ENCODE results near the gene KMT5C.

Gene KMT5C

DNA sequence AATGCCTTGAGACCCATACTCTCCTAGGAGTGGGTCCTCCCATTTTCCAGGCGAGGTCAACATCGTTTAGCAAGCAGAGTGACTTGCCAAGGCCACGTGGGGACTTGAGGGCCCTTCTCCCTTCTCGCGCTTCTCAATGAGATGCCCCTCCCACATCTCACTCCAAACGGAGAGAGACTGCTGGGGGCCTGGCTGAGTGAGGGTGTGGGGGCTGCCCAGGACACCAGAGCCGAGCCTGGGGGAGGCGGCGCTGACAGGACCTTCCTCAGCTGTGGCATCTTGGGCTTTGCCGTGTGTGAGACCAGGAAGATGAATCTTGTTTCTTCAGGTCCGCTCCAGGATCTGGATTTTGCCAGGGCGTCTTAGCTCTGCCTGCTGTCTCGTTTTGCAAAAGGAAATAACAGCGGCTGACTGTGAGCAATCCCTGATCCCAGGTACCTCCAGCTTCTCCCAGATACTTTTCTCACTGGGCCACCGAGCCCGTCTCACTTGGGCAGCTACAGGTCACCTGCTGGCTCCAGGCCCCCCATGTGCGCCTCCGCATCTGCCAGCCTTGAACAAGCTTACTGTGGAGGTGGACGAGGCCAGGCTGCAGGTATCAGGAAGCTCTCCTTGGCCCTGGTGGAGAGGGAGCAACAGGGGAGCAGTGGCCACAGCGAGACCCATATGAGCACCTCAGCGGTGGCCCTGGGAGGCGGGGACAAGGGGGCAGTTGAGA lies 8.8 kb downstream of the KMT5C start:
- DNase-seq: no peak

DNA sequence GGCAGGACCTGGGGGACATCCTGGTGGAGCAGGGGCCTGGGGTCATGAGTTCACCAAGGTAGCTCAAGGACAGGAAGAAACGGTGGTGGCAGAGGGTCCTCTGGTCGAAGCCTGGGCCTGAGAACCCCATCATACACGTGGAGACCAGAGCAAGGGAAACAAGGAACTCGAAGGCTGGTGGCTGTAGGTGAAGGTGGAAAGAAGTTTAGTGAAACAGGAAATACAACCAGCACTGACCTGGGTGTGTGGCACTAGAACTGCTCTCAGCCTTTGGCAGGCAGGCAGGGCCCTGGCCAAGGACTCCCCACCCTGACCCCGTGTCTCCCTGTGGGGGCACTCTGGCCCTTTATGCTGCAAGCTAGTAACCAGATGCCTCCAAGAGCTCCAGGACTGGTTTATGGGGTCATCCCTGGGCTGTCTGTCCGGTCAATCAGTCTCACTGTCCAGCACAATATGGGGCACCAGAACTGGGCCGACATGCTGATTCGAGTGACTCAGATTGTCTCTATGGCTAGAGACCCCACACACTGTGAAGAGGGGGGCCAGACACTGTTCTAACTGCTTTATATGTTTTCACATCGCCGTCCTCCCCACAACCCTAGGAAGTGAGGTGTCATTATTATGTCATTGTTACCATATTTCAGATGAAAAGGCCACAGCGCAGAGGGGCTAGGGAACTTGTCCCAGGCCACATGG lies 11.1 kb downstream of the KMT5C start:
- DNase-seq: no peak

DNA sequence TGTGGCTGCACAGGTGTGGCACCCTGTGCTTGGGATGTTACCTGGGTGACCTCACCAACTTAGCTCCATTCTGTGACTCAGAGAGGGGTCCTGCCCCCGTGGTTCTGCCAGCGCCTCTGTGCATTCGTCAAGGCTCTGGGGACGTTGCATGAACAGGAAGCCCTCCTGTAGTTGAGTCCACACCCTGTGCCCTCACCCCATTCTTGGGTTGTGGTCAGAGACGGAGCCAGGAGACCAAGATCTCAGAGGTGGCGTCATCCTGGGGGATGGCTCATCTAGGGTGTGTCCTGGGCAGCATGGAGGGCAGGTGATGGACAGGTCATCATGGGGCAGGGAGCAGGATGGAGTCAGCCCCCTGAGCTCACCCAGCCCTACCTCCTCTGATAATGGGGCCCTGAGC lies 12.4 kb downstream of the KMT5C start:
- no peak for DNase-seq

DNA sequence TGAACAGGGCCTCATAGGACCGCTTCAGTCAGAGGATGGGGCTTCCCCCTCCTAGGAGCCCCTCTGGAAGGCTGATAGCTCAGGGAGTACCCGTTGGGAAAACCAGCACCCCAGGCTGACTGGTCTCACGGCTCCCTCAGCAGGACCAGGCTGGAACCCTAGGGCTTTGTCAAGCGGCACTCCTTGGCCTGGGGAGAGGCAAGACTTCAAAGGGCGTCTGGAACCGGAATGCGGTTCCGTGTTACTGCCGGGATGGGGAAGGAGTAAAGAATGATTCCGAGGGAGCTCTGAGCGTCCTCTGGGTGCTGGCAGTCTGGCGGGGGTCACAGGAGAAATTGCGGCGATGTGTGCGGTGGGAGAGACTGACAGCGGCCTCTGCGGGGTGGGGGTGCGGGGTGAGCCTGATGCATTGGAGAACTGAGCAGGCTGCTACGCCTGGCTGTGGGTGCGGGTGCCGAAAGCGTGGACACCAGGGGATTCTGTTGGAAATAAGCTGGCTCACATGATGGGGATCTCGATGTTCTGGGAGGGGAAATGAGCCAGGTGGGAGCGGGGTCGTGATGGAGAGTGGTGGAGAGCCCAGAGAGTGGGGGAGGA lies 13.0 kb downstream of the KMT5C start:
- DNase-seq: no peak

DNA sequence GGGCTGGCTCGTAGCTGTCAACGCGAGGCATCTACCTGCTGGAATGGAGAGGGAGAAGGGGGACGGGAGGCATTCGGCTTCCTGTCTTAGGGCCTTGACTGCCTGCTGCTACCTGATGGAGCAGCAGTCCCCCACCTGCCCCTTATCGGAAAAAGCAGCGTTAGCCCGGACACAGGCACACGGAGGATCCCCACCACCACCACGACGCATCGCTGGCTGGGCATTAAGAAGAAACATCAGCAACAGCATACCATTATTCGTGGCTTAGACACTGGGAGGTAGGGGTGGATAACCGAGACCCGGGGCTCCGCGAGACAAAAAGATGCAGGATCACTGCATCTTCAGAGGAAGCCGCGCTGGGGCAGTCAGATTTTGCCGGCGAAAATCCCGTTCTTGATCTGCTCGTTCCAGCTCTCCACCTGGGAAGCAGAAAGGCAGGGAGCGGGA lies 13.7 kb downstream of the KMT5C start:
- DNase-seq: no peak

DNA sequence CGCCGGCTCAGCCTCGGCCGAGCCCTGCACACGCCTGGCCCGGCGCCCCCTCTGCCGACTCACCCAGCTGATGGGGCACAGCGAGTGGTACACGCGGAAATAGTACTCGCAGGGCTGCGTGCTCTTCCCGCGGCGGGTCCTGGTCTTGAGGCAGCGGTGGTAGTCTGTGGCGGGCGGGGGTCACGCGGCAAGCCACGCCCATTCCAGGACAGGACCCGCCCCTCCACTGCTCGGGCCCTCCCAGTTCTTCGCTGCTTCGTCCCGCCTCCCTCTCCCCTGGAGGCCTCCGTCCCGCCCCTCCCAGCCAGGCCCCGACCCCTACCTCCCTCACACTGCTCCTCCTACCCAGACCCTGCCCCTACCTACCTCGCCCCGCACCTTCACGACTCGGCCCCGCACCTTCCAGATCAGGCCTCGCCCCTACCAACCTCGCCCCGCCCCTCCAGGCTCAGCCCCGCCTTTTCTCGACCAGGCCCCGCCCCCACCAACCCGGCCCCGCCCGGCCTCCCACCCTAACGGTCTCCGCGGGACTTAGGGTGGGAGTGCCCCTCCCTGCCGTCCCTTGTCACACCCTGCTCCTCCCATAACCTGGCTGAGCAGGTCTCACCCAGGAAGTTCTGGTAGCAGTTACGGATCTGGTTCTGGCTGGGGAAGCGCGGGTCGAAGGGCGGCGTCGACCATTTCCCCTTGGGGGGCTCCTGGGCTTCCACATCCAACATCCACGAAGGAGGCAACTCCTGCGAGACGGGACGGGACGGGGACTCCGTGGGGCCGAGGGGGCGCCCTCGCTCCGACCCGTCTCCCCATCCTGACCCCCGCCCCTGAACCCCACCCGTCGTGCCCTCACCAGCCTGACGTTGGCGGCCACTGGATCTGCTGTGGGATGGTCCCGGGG lies 14.4 kb downstream of the KMT5C start:
- DNase-seq: no peak

DNA sequence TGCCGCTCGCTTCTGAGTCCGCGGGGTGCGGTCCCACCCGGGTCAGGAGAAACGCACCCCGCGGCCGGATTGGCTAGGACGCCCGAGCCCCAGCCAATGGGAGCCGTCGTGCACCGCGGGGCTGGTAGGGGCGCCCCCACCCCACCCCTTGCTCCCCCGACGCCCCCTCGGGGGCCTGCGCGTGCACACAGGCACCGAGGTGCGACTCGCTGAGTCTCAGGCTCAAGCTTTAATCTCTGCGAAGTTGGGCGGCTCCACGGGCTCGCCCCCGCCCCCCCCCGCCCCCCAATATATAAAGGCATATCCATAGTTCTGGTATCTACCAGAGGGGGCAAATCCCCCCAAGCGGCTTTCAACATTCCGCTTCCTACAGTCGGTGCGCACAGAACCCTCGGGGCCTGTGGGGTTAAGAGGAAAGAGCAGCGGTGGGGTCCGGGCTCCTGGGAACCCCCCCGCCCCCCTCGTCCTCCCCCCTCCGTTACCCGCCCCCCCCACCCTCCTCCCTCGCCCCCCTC lies 15.1 kb downstream of the KMT5C start, which contains the start of gene COX6B2:
Gene COX6B2 (minus strand): TSS at position 22 of the 515 bp plus-strand sequence. CDS start 198 bp downstream, outside the sequence.
- no peak for DNase-seq

DNA sequence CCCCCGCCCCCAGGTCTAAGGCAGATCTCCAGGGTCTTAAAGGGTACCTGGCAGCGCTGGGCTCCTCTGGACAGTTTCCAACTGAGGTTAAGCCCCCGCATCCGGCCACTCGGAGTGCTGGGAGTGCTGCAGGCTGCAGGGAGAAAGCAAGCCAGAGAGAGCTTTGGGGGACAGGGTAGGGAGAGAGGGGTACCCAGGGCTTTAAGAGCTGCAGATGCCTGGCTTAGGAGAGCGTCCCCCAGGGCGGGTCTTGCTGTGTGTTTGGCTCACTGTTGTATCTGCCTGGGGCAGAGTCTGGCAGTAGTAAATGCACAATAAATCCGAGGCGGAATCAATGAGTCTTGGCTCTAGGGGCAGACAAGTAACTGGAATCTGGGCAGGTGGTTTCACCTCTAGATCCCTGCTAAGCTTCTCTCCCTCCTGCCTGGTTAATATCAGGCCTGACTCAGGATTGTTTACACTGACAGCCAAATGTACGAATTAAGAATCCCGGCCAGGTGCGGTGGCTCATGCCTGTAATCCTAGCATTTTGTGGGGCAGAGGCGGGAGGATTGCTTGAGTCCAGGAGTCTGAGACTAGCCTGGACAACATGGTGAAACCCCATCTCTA lies 15.6 kb downstream of the KMT5C start:
- DNase-seq: no peak

DNA sequence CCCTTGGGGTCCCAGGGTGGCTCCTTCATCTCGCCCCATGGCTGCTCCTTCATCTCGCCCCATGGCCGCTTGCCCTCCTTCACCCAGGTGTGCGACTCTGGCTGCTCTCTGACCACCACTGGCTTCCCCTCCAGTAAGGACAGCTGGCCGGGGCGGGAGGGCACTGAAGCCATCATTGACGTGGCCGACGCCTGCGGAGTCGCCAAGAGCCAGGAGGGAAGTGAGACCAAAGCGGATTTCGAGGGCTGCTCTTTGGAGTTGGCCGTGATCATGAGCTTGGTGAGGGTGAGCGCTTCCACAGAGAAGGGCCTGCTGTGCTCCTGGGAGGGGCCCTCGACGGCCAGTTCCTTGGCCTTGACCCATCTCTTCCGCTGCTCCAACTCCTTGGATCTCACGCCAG lies 18.8 kb downstream of the KMT5C start:
- no peak for DNase-seq

DNA sequence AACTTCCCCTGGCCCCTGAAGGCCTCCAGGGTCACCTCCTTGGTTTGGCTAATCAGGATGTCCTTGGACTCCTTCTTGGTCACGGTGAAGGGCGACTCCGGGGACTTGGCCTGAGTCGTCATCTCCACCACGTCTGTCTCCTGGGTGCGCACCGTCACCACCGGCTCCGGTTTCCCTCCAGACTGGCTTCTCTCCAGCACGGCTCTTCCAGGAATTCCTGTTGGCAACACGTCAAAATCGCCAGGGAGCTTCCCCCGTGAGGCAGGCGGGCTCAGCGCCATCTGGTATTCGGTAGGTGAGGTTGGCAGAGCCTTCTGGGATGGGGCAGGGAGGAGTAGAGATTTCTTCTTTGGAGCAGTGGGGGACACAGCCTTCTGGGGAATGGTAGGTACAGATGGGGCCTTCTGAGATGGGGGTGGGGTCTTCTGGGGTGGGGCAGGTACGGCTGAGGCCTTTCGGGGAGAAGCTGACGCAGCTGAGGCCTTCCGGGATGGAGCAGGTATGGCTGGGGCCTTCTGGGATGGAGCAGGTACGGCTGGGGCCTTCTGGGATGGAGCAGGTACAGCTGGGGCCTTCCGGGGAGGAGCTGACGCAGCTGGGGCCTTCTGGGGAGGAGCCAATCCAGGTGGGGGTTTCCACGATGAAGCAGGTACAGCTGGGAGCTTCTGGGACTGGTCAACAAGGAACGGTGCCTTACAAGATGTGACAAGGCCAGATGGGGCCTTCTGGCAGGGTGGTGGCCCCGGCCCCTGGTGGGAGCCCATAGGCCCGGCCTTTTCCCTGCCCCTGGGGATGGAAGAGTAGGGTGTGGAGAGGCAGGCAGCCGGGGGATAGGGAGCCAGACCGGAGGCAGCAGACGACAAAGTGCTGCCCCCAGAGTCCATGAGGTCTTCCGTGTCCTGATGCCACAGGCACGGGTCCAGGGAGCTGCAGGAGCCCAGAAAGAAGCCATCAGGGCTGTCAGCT lies 19.6 kb downstream of the KMT5C start:
- no peak for DNase-seq

DNA sequence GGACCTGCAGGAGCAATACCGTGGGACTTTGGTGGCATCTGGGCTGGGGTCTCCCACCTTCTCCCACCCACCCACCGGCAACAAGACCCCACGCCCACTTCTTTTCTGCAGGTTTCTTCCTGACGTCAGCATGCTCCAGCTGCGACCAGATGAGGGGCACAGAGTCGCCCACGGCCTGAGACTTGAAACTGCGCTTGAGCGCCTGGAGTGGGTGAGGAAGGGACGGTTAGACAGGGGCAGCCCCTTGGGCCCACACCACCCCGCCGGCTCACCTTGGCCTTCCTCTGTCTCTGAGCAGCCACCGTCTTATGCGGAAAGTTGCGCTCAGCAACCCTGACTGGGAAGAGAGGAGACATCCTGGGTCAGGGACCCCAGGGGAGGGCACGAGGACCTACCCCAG lies 21.2 kb downstream of the KMT5C start:
- DNase-seq: no peak

DNA sequence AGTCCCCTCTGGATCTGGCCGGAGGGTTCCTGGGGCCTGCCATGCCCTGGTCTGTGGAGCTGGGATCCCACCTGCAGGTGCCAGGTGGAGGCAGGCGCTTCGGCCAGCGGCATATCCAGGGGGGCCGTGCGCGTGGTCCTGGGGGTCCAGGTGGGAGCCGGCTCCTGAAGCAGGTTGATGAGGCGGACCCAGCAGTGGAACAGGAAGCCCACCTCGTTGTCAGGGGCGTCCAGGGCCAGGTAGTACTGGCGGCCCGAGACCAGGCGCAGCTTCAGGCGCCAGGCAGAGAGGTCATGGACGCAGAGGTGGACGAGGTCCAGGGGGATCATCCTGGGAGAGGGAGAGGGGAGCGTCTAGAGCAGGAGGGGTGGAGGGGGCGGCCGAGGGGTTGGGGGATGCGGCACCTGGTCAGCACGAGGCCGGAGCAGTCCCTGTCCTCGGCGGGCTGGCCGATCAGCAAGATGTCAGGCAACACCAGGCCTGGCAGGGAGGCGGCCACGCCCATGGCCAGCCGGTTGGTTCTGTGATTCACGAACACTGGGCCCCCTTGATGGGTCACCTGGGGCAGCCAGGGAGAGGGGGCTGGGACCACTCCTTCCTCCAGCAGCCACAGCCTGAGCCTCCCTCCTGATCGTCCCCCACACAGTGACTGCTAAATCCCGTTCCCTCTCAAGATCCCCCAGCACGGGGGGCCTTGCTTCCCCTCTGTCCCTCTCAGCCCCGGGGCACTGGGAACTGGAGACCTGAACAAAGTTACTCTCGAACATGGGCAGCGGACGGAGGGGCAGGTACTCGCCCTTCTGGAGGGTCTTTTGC lies 22.7 kb downstream of the KMT5C start:
- DNase-seq: no peak

DNA sequence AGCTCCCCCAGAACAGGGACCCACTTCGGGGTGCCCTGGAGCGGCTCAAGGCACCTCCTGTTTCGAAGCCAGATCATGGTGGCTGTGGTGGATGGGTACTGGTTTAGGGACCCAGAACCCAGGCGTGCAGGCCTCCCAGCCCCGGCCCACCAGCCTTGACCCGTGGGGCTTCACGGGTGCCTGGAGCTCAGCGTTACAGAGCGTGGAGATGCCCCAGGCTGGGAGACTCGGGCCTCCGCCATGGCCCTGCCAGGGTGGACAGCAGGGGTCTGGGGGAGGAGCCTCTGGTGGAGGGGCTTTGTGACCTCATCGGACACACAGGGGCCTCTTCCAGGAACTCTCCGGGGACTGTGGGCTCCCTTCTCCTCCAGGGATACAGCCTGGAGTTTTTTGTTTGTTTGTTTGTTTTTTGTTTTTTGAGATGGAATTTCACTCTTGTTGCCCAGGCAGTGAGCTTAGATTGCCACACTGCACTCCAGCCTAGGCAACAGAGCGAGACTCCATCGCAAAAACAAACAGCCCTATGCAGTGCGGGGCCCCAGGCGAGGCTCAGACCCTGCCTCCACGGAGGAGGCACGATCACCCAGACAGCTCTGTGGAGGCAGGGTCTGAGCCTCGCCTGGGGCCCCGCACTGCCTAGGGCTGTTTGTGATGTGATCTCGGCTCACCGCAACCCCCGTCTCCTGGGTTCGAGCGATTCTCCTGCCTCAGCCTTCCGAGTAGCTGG lies 23.5 kb downstream of the KMT5C start, which contains the start of gene GARIN5B:
Gene GARIN5B (minus strand): TSS at position 271 of the 727 bp plus-strand sequence. CDS start 194 bp downstream, at position 77.
- no peak for DNase-seq

DNA sequence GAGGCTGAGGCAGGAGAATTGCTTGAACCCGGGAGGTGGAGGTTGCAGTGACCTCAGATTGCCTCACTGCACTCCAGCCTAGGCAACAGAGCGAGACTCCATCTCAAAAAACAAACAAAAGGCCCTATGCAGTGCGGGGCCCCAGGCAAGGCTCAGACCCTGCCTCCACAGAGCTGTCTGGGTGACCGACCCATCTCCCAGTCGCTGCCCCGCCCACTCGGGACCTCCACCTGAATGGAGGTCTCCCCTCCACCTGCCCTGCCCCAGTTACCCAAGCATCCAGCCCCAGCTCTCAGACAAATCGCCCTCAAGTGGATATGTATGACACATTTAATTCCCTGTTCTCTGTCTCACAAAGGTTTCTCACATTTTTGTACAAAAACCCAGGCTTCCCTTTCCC lies 25.6 kb downstream of the KMT5C start:
- DNase-seq: no peak

DNA sequence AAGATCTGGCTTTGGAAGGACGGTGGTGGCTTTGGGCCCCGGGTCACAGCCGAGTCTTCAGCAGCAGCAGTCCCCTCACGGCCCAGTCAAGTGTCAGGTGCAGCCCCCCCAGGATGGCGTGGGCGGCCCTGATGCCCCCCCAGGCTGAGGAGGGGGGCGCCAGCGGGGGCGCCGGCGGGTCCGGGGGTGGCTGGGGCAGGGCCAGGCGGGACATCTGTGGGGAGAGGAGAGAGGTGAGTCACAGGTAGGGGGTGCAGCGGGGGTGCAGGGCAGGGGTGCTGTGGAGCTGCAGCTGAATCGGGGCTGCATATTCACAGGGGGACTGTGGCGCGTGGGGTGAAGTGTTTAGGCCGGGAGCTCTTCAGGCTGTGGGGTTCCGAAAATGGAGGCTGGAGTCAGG lies 26.3 kb downstream of the KMT5C start:
- no peak for DNase-seq

DNA sequence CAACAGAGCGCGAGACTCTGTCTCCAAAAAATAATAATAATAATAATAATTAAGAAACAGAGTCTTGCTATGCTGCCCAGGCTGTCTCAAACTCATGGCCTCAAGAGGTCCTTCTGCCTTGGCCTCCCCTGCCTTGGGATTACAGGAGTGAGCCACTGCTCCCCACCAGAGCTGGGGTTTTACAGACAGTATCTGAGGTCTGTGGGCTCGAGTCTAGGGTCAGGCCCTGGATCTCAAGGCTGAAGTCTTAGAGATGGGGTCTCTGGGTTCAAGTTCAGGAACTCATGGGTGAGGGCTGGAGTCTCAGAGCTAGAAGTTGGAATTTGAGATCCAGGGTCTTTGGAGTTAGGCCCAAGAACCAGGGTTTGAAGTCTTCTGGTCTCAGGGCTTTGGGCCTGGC lies 27.1 kb downstream of the KMT5C start:
- no peak for DNase-seq

DNA sequence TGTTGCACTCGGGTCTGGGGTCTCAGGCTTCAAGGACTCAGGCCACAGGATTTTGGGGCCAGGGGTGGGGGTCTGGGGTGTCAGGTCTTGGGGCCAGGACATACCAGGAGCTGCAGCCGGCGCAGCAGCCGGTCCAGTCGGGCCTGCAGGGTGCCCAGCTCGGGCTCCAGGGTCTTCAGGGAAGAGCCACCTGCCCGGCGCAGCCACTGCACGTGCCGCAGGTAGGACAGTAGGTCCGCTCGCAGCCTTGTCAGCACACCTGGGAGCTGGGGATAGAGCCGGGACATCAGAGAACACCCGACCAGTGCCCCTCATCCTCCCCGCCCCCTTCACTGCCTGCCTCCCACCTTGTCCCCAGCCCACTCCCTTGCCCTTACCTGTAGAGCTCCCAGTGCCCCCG lies 28.4 kb downstream of the KMT5C start:
- DNase-seq: no peak

DNA sequence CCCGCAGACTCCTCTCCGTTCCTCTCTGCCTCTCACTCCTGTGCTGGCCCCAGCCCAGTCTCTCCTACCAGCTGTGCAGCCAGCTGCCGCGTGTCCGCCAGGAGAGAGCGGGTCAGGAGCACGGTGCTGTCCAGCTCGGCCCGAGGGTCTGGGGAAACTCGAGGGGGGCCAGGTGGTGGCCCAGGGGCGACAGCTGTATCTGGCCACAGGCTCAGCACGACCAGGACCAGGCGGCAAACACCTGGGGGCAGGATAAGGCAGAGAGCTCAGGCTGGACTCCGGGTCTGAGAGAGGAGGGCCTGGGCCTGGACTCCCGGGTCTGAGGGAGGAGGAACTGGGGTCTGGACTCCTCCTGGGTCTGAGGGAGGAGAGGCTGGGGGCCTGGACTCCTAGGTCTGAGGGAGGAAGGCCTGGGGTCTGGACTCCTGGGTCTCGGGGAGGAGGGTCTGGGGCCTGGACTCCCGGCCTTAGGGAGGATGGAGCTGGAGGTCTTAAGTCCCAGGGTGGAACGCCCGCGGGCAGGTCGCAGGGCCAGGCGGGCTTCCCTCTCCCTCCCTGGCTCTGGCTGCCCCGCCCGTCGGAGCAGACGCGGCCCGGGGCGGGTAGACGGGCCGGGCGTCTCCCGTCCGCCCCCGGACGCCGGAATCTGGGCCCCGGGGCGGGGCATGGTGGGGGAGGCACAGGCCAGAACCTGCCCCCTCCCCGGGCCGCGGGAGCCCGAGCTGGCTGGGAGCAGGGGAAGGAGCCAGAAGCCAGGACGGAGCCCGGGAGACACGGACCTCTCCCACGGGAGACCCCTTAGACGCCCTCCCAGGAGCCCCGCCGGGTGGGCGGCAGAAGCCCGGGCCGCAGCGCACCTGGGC lies 29.3 kb downstream of the KMT5C start:
- no peak for DNase-seq
